Esophagus muscularis mucosa (tissue), 4 donors: Measurements from ENCODE around the gene PCNX1.

Experiments
- CTCF ChIP-seq, 3 experiments: fragments of 200-600 bp in 2 of 3; fragments of 450-650 bp in 1 of 3; sonication (generic) in 2 of 3; IDR thresholded peaks; one replicate each; pipeline ENCODE4 v1.5.1; 2017 to 2019; ENCODE audit warnings: antibody characterized with exemption in 3 of 3, mild to moderate bottlenecking in 2 of 3, moderate library complexity in 1 of 3
- EP300 ChIP-seq: sonication (generic); formaldehyde crosslinking; IDR thresholded peaks from one replicate; pipeline ENCODE4 v1.6.1; 2017; ENCODE audit warnings: antibody characterized with exemption
- POLR2A ChIP-seq: fragments of 450-650 bp; IDR thresholded peaks from one replicate; pipeline ENCODE4 v1.6.1; 2017; ENCODE audit warnings: antibody characterized with exemption, moderate library complexity, mild to moderate bottlenecking, low read depth
- POLR2AphosphoS5 ChIP-seq, 2 donors: sonication (generic); formaldehyde crosslinking; IDR thresholded peaks; one replicate each; pipeline ENCODE4 v1.6.1; 2017; ENCODE audit warnings: antibody characterized with exemption in 2 of 2

GRCh38 chr14:71117839-71118743 lies 210.8 kb downstream of the PCNX1 start:
- TF ChIP-seq POLR2A (no peak), POLR2AphosphoS5 (IDR thresholded peaks at IDR 0.05) (no peak), CTCF (IDR thresholded peaks at IDR 0.05) (no peak), EP300 (no peak)
